ENCODE results near the gene YIPF2.

YIPF2 gene

DNA sequence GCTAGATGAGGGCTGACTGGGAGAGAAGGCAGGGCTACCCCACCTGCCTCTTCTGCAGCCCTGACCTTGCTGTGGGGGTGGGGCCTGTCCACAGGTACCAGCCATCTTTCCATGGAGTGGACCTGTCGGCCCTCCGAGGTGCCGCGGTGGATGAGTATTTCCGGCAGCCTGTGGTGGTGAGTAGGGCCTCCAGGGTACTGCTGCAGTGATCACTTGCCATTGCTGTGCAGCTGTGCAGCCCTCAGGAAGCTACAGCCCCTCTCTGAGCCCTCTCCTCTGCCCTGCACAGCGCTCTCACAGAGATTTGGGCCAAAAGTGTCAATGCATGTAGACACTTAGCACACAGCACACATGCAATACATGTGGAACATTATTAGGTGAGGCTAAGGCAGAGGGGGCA is 11.8 kb downstream of the YIPF2 start:
- no peaks in the 10 kb centered on the region for H3K27me3 Mint-ChIP-seq (ENCODE audit: low read depth)
- peaks cover 19% of the 10 kb centered on the region for H3K36me3 Mint-ChIP-seq (ENCODE audit: low read depth)
- no peak overlapping the region for H3K4me3 Mint-ChIP-seq
- TF ChIP-seq, protein P1, sequence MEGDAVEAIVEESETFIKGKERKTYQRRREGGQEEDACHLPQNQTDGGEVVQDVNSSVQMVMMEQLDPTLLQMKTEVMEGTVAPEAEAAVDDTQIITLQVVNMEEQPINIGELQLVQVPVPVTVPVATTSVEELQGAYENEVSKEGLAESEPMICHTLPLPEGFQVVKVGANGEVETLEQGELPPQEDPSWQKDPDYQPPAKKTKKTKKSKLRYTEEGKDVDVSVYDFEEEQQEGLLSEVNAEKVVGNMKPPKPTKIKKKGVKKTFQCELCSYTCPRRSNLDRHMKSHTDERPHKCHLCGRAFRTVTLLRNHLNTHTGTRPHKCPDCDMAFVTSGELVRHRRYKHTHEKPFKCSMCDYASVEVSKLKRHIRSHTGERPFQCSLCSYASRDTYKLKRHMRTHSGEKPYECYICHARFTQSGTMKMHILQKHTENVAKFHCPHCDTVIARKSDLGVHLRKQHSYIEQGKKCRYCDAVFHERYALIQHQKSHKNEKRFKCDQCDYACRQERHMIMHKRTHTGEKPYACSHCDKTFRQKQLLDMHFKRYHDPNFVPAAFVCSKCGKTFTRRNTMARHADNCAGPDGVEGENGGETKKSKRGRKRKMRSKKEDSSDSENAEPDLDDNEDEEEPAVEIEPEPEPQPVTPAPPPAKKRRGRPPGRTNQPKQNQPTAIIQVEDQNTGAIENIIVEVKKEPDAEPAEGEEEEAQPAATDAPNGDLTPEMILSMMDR (IDR thresholded peaks at IDR 0.05; ENCODE audit: unreplicated experiment in 3 of 3): no peak
- H3K4me1 Mint-ChIP-seq: no peaks in the 10 kb centered on the region
- H3K27ac Mint-ChIP-seq: no peak overlapping the region
- no peaks in the 10 kb centered on the region for H3K9me3 Mint-ChIP-seq

DNA sequence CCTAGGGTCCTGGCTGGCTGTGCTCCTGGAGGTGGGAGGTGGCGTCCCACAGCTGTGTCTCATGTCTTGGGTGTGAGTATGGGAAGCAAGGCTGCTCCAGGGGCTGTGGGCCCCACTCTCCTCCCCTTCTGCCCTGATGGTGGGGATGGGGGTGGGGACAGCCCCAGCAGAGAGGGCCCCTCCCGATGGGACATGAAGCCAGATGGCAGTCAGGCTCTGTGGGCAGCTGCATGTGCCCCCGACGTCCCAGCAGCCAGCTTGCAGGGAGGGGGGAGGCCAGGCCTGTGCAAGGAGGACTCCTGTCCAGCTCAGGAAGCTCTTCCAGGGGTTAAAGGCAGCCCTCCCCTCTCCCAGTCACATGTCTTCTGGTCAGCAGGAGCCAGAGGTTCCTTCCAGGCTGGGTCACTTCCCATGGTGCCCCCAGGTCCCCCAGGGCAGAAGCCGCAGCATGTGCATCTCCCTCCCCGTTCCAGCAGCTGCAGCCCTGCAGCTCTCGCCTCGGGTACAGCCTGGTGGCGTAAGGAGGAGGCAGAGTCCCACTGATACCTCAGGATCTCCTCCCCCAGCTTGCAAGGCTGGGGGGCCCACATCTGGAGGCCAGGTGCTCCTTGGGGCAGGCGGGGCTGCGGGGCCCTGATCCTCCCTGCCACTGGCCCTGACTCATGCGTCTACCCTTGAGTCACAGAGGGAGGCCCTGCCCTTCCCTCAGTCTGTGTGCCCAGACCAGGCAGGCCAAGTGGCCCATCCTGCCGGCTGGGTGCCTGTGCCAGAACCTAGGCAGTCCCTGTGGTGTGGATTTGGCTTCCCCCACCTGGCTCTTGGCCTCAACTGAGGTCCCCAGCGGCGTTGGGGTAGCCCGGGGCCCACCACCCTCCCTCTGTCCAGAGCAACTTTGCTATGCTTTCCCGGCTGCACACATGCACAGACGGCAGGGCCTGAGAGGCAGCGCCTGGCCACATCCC is 13.0 kb downstream of the YIPF2 start:
- Mint-ChIP-seq H3K4me3 (no peak overlapping the region), H3K36me3 (ENCODE audit: low read depth) (peaks cover 19% of the 10 kb centered on the region), H3K9me3 (no peaks in the 10 kb centered on the region), H3K27ac (no peak overlapping the region), H3K27me3 (ENCODE audit: low read depth) (no peaks in the 10 kb centered on the region), H3K4me1 (no peaks in the 10 kb centered on the region)
- TF ChIP-seq, protein P1 (IDR thresholded peaks at IDR 0.05; ENCODE audit: unreplicated experiment in 3 of 3): no peak

DNA sequence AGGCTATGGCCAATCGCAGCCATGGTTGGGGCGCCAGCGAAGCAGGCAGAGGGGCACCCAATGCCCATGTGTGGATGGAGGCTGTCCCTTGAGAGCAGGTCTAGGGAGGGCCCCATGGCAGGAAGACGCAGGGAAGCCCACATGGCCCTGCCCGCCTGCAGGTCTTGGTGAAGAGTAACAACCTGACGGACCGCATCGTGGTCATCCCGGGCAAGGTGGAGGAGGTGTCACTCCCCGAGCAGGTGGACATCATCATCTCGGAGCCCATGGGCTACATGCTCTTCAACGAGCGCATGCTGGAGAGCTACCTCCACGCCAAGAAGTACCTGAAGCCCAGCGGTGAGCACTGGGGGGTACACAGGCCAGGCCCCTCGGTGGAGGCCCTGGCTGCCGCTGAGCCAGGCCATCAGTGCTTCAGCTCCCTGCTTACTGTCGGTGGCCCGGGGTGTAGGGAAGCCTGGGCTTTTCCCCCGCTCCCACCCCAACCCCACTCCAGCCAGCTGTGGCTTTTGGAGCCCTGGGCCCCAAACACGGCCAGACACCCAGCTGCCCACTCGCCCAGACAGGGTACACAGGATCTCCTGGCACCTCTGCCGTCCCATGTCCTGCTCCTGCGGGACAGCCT is 14.6 kb downstream of the YIPF2 start:
- Mint-ChIP-seq H3K36me3 (ENCODE audit: low read depth) (peaks cover 19% of the 10 kb centered on the region), H3K27ac (no peak overlapping the region), H3K27me3 (ENCODE audit: low read depth) (no peaks in the 10 kb centered on the region), H3K4me3 (no peak overlapping the region), H3K4me1 (no peaks in the 10 kb centered on the region), H3K9me3 (no peaks in the 10 kb centered on the region)
- TF ChIP-seq, protein P1 (IDR thresholded peaks at IDR 0.05; ENCODE audit: unreplicated experiment in 3 of 3): no peak

GRCh38 chr19:10912619-10913018 is 15.8 kb downstream of the YIPF2 start:
- no peaks in the 10 kb centered on the region for H3K27me3 Mint-ChIP-seq (ENCODE audit: low read depth)
- TF ChIP-seq, protein P1 (IDR thresholded peaks at IDR 0.05; ENCODE audit: unreplicated experiment in 3 of 3): no peak
- no peaks in the 10 kb centered on the region for H3K4me1 Mint-ChIP-seq
- peaks cover 20% of the 10 kb centered on the region for H3K36me3 Mint-ChIP-seq (ENCODE audit: low read depth)
- H3K4me3 Mint-ChIP-seq: no peak overlapping the region
- no peaks in the 10 kb centered on the region for H3K9me3 Mint-ChIP-seq
- no peak overlapping the region for H3K27ac Mint-ChIP-seq

DNA sequence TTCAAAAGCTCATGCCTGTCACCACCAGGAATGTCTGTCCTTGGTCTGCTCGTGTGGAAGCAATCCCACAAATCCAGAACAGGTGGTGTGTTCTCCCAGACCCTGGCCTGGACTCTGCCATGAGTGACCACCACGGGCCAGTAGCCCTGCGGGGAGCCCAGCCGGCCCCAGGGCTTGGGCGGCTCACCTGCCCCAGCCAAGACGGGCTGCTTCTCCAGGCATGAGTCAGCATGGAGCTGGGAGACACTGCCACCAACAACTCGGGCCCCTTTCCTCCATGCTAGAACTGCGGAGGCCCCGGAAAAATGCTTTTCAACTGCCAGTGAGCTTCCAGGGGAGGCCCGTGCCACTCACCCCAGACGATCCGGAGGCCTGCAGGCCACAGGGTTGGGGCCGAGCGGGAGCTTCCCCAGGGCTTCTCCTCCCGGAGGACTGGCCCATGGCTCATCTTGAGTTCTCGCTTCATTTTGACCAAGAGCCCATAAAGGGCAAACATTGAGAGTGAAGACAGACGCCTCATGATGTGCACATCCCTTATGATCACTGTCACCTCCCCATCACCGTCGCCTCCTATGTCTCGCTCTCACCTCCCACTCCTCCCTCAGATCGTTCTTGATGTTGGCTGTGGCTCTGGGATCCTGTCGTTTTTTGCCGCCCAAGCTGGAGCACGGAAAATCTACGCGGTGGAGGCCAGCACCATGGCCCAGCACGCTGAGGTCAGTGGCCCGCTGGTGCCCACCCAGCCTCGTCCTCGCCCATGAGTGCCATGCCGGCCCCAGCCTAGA is 16.7 kb downstream of the YIPF2 start:
- Mint-ChIP-seq H3K36me3 (ENCODE audit: low read depth) (peaks cover 16% of the 10 kb centered on the region), H3K4me3 (no peak overlapping the region), H3K4me1 (no peaks in the 10 kb centered on the region), H3K27ac (no peak overlapping the region), H3K9me3 (no peaks in the 10 kb centered on the region), H3K27me3 (ENCODE audit: low read depth) (no peaks in the 10 kb centered on the region)
- TF ChIP-seq, protein P1 (IDR thresholded peaks at IDR 0.05; ENCODE audit: unreplicated experiment in 3 of 3): no peak

All from nephron (organoid).